ENCODE data around the gene OR5C1. TPM values are rescaled to one million over a fixed set of nuclear protein-coding genes. Genes with fewer than 3 reads are reported as not detected.
A peak's percentile ranks its signal among the peaks of the same experiment; 100 is the strongest.
"Not testable (repeated sequence)": the region's sequence is repeated elsewhere in the genome, so short reads cannot be mapped to it uniquely, and the experiment has no call there.

Gene OR5C1
- polyA plus RNA-seq, 1 donor (not counting 4 experiments of a cell fraction or from before 2014, with no cell fraction given) = not detected

- Histone ChIP-seq H3K9me1 (ENCODE audit: control insufficient read depth, extremely low read depth, insufficient read depth, low read length) (no peaks in the 10 kb centered on the region), H3K4me3 (ENCODE audit: control insufficient read depth in 2 of 3, extremely low read depth in 1 of 3, insufficient read depth in 2 of 3, low read depth in 1 of 3, low read length in 3 of 3) (no peak overlapping the region), H3K36me3 (ENCODE audit: control insufficient read depth in 2 of 2, extremely low read depth in 1 of 2, insufficient read depth in 2 of 2, low read length in 2 of 2) (no peaks in the 10 kb centered on the region), H3K79me2 (ENCODE audit: control insufficient read depth, insufficient read depth, low read length) (no peaks in the 10 kb centered on the region), H3K9ac (ENCODE audit: control insufficient read depth, extremely low read depth, insufficient read depth, low read length) (no peak overlapping the region), H4K20me1 (ENCODE audit: control insufficient read depth, extremely low read depth, insufficient read depth, low read length) (no peaks in the 10 kb centered on the region), H3K4me1 (ENCODE audit: control insufficient read depth, extremely low read depth, insufficient read depth, low read length) (no peaks in the 10 kb centered on the region), H3K27ac (ENCODE audit: control insufficient read depth, insufficient read depth, low read length) (no peak overlapping the region), H2AFZ (ENCODE audit: control insufficient read depth, low read length) (no peak overlapping the region), H3K27me3 (ENCODE audit: control insufficient read depth, extremely low read depth, insufficient read depth, low read length) (no peaks in the 10 kb centered on the region), H3K9me3 (ENCODE audit: control insufficient read depth, low read depth, low read length) (no peaks in the 10 kb centered on the region), H3K4me2 (ENCODE audit: control insufficient read depth, extremely low read depth, insufficient read depth, low read depth, low read length) (no peak overlapping the region)
- TF ChIP-seq CTCF (optimal IDR thresholded peaks at IDR 0.05 in 1 of 3, IDR thresholded peaks at IDR 0.05 in 1 of 3, conservative IDR thresholded peaks at IDR 0.05 in 1 of 3; ENCODE audit: extremely low read depth in 1 of 3, insufficient read depth in 2 of 3, low read length in 3 of 3) = no peak
- no peak for TF ChIP-seq EZH2 (IDR thresholded peaks at IDR 0.05; ENCODE audit: low read length)
- DNase-seq (ENCODE audit: low read depth, low spot score) (no peak), FAIRE-seq (no peak)
- dilution Hi-C loops (cut with MboI; ENCODE audit: extremely low pct_ligation_motif_present, low sequenced_read_pairs) = no loop called here
These were observed 48.6 kb downstream of the OR5C1 start for GRCh38 chr9:122837266-122837850.

GRCh38 chr9:122838441-122838840, 49.7 kb downstream of the OR5C1 start:
- H3K9ac ChIP-seq (ENCODE audit: control insufficient read depth, extremely low read depth, insufficient read depth, low read length); dilution Hi-C loops (cut with MboI; ENCODE audit: extremely low pct_ligation_motif_present, low sequenced_read_pairs); H3K27me3 ChIP-seq (ENCODE audit: control insufficient read depth, extremely low read depth, insufficient read depth, low read length); H3K9me3 ChIP-seq (ENCODE audit: control insufficient read depth, low read depth, low read length); H3K27ac ChIP-seq (ENCODE audit: control insufficient read depth, insufficient read depth, low read length); H4K20me1 ChIP-seq (ENCODE audit: control insufficient read depth, extremely low read depth, insufficient read depth, low read length); H2AFZ ChIP-seq (ENCODE audit: control insufficient read depth, low read length); H3K4me3 ChIP-seq (ENCODE audit: control insufficient read depth in 2 of 3, extremely low read depth in 1 of 3, insufficient read depth in 2 of 3, low read depth in 1 of 3, low read length in 3 of 3); DNase-seq (ENCODE audit: low read depth, low spot score); H3K4me2 ChIP-seq (ENCODE audit: control insufficient read depth, extremely low read depth, insufficient read depth, low read depth, low read length); H3K79me2 ChIP-seq (ENCODE audit: control insufficient read depth, insufficient read depth, low read length); H3K9me1 ChIP-seq (ENCODE audit: control insufficient read depth, extremely low read depth, insufficient read depth, low read length); FAIRE-seq; H3K36me3 ChIP-seq (ENCODE audit: control insufficient read depth in 2 of 2, extremely low read depth in 1 of 2, insufficient read depth in 2 of 2, low read length in 2 of 2); H3K4me1 ChIP-seq (ENCODE audit: control insufficient read depth, extremely low read depth, insufficient read depth, low read length): not testable (repeated sequence)
- peak in 1 of 3 experiments; percentile 12 for TF ChIP-seq CTCF (optimal IDR thresholded peaks at IDR 0.05 in 1 of 3, IDR thresholded peaks at IDR 0.05 in 1 of 3, conservative IDR thresholded peaks at IDR 0.05 in 1 of 3; ENCODE audit: extremely low read depth in 1 of 3, insufficient read depth in 2 of 3, low read length in 3 of 3)

Other genes starting within 250 kb of the OR5C1 start
- not detected in 3 replicates for gene OR1N2, start 235.8 kb upstream of the OR5C1 start, polyA plus RNA-seq
- not detected in 3 replicates for gene OR1L8, start 205.5 kb upstream of the OR5C1 start, polyA plus RNA-seq
- not detected in 3 replicates for gene OR1Q1, start 174.2 kb upstream of the OR5C1 start, polyA plus RNA-seq
- gene OR1B1, start 131.3 kb upstream of the OR5C1 start, polyA plus RNA-seq = not detected in 3 replicates
- not detected in 3 replicates for gene OR1L1, start 127.2 kb upstream of the OR5C1 start, polyA plus RNA-seq
- gene OR1L3, start 113.8 kb upstream of the OR5C1 start, polyA plus RNA-seq = not detected in 3 replicates
- gene OR1L4, start 64.9 kb upstream of the OR5C1 start, polyA plus RNA-seq = not detected in 3 replicates
- not detected in 3 replicates for gene OR1L6, start 46.6 kb upstream of the OR5C1 start, polyA plus RNA-seq
- gene OR1K1, start 11.2 kb downstream of the OR5C1 start, polyA plus RNA-seq = not detected in 3 replicates
- gene PDCL, start 39.7 kb downstream of the OR5C1 start, polyA plus RNA-seq = 7.3 to 11.5 TPM (median 10.5 TPM) in 3 replicates
- 31.0 to 35.0 TPM (median 34.2 TPM) in 3 replicates for gene RC3H2, start 116.4 kb downstream of the OR5C1 start, polyA plus RNA-seq
- 4.9 to 7.3 TPM (median 5.7 TPM) in 3 replicates for gene ZBTB6, start 124.4 kb downstream of the OR5C1 start, polyA plus RNA-seq
- gene ZBTB26, start 142.6 kb downstream of the OR5C1 start, polyA plus RNA-seq = 2.4 to 4.1 TPM (median 2.7 TPM) in 3 replicates
- 32.9 to 40.6 TPM (median 34.1 TPM) in 3 replicates for gene RABGAP1, start 152.1 kb downstream of the OR5C1 start, polyA plus RNA-seq
- 0.14 to 0.25 TPM in 2 of 3 replicates, not detected in the other for gene GPR21, start 244.7 kb downstream of the OR5C1 start, polyA plus RNA-seq

All from keratinocyte (primary cell).